Prostate gland (tissue), 2 donors: ENCODE results near the gene NARF.

Experiments used
- POLR2A ChIP-seq: fragments of 450-650 bp; IDR thresholded peaks from one replicate; pipeline ENCODE4 v1.6.1; 2016; ENCODE audit warnings: antibody characterized with exemption, mild to moderate bottlenecking
- POLR2AphosphoS5 ChIP-seq: sonication (generic); formaldehyde crosslinking; IDR thresholded peaks from one replicate; pipeline ENCODE4 v1.6.1; 2017; ENCODE audit warnings: antibody characterized with exemption
- TF ChIP-seq, protein P1 (sequence below), 4 experiments: fragments of 200-600 bp in 2 of 4; fragments of 450-650 bp in 2 of 4; sonication (generic) in 2 of 4; IDR thresholded peaks; 1 replicate in 3 of 4; 2 replicates in 1 of 4; pipeline ENCODE4 v1.5.1; 2016 to 2019; ENCODE audit warnings: antibody characterized with exemption in 4 of 4, mild to moderate bottlenecking in 2 of 4, moderate library complexity in 2 of 4

DNA sequence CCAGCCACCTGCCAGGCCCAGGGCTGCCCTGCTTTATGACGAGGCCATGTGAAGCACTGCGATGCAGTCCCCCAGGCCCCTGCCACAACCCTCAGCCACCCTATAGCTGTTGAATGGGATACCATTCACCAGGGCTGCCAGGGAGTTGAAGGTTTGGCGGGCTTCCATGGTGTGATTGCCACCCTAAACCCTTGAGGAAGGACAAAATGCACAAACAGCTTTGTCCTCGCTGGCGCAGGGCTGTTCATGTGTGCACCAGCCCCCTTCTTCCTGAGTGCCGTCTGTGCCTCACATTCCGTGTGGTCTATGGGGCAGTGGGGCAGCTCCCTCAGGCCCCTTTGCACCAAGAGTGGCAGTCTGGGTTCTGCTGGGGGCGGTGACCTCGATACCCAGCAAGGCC, 25.3 kb downstream of the NARF start:
- TF ChIP-seq, protein P1, sequence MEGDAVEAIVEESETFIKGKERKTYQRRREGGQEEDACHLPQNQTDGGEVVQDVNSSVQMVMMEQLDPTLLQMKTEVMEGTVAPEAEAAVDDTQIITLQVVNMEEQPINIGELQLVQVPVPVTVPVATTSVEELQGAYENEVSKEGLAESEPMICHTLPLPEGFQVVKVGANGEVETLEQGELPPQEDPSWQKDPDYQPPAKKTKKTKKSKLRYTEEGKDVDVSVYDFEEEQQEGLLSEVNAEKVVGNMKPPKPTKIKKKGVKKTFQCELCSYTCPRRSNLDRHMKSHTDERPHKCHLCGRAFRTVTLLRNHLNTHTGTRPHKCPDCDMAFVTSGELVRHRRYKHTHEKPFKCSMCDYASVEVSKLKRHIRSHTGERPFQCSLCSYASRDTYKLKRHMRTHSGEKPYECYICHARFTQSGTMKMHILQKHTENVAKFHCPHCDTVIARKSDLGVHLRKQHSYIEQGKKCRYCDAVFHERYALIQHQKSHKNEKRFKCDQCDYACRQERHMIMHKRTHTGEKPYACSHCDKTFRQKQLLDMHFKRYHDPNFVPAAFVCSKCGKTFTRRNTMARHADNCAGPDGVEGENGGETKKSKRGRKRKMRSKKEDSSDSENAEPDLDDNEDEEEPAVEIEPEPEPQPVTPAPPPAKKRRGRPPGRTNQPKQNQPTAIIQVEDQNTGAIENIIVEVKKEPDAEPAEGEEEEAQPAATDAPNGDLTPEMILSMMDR (IDR thresholded peaks at IDR 0.05) = no peak
- no peak for TF ChIP-seq POLR2A
- TF ChIP-seq POLR2AphosphoS5 = no peak
